HG03354 (cell line): ENCODE results near the gene RNLS.

ENCODE experiments used
- ATAC-seq: cut with Tn5 transposase; IDR thresholded peaks from one replicate; pipeline ENCODE4 v1.9.1; 2021; ENCODE audit warnings: mild to moderate bottlenecking; ENCODE audit not compliant: unreplicated experiment, poor library complexity, severe bottlenecking

The RNLS gene

GRCh38 chr10:88555190-88555908 is 27.8 kb downstream of the RNLS start:
- no peak for ATAC-seq

- ATAC-seq, result peak; percentile 93
Observed at GRCh38 chr10:88553116-88553752, 29.9 kb downstream of the RNLS start.

- no peak for ATAC-seq
Observed at GRCh38 chr10:88551246-88551645, 31.9 kb downstream of the RNLS start.

GRCh38 chr10:88546497-88546896 is 36.6 kb downstream of the RNLS start:
- no peak for ATAC-seq

GRCh38 chr10:88545359-88545758 is 37.8 kb downstream of the RNLS start:
- ATAC-seq, result no peak

- ATAC-seq, result no peak
Observed at GRCh38 chr10:88544140-88544870, 38.8 kb downstream of the RNLS start.

- ATAC-seq, result no peak
Observed at GRCh38 chr10:88542522-88542921, 40.6 kb downstream of the RNLS start.

GRCh38 chr10:88541116-88541626 is 41.9 kb downstream of the RNLS start:
- no peak for ATAC-seq

- ATAC-seq, result no peak
Observed at GRCh38 chr10:88540351-88540750, 42.8 kb downstream of the RNLS start.

GRCh38 chr10:88538048-88538447 is 45.1 kb downstream of the RNLS start:
- no peak for ATAC-seq

GRCh38 chr10:88537322-88537721 is 45.8 kb downstream of the RNLS start:
- no peak for ATAC-seq

- no peak for ATAC-seq
Observed at GRCh38 chr10:88536437-88536836, 46.7 kb downstream of the RNLS start.

- no peak for ATAC-seq
Observed at GRCh38 chr10:88534072-88534665, 48.9 kb downstream of the RNLS start.

- ATAC-seq, result no peak
Observed at GRCh38 chr10:88531392-88532052, 51.6 kb downstream of the RNLS start.

GRCh38 chr10:88530629-88531391 is 52.3 kb downstream of the RNLS start:
- no peak for ATAC-seq

- ATAC-seq, result no peak
Observed at GRCh38 chr10:88530093-88530492, 53.0 kb downstream of the RNLS start.

GRCh38 chr10:88528806-88529570 is 54.1 kb downstream of the RNLS start:
- ATAC-seq, result no peak

GRCh38 chr10:88528201-88528600 is 54.9 kb downstream of the RNLS start:
- no peak for ATAC-seq
